ENCODE results near the gene UGGT2.

GRCh38 chr13:95902741-95903140 lies 150.5 kb downstream of the UGGT2 start:
- TF ChIP-seq CTCF (IDR thresholded peaks at IDR 0.05) (no peak), POLR2A (IDR thresholded peaks at IDR 0.05) (no peak), POLR2AphosphoS5 (IDR thresholded peaks at IDR 0.05; ENCODE audit: insufficient read depth in 1 of 2, low read depth in 1 of 2) (no peak)
